Mononuclear cell (primary cell): ENCODE results near the gene PSMA5. TPM values are rescaled to one million over a fixed set of nuclear protein-coding genes. Genes with fewer than 3 reads are reported as not detected.
"Not testable (repeated sequence)": the region's sequence is repeated elsewhere in the genome, so short reads cannot be mapped to it uniquely, and the experiment has no call there.

Experiments used
- H3K27me3 ChIP-seq: 2 replicates; pipeline ENCODE4 v1.6.0; 2011; ENCODE audit warnings: low read length, control low read depth; ENCODE audit not compliant: insufficient read depth
- H3K4me1 ChIP-seq: 2 replicates; pipeline ENCODE4 v1.5.1; 2011; ENCODE audit warnings: mild to moderate bottlenecking, low read length, control low read depth; ENCODE audit not compliant: insufficient read depth
- H3K4me3 ChIP-seq: 2 replicates; pipeline ENCODE4 v1.5.1; 2011; ENCODE audit warnings: mild to moderate bottlenecking, low read length, moderate library complexity
- H3K9me3 ChIP-seq: 2 replicates; pipeline ENCODE4 v1.5.1; 2011; ENCODE audit warnings: low read depth, mild to moderate bottlenecking, control low read depth, low read length
- total RNA-seq: library from RNA; depleted of rRNA; stranded (reverse); fragments of >200 nt; gene quantifications from one replicate; pipeline ENCODE4 v1.2.3, GENCODE V29; 2012

PSMA5 gene
- total RNA-seq, result 30.7 TPM

DNA sequence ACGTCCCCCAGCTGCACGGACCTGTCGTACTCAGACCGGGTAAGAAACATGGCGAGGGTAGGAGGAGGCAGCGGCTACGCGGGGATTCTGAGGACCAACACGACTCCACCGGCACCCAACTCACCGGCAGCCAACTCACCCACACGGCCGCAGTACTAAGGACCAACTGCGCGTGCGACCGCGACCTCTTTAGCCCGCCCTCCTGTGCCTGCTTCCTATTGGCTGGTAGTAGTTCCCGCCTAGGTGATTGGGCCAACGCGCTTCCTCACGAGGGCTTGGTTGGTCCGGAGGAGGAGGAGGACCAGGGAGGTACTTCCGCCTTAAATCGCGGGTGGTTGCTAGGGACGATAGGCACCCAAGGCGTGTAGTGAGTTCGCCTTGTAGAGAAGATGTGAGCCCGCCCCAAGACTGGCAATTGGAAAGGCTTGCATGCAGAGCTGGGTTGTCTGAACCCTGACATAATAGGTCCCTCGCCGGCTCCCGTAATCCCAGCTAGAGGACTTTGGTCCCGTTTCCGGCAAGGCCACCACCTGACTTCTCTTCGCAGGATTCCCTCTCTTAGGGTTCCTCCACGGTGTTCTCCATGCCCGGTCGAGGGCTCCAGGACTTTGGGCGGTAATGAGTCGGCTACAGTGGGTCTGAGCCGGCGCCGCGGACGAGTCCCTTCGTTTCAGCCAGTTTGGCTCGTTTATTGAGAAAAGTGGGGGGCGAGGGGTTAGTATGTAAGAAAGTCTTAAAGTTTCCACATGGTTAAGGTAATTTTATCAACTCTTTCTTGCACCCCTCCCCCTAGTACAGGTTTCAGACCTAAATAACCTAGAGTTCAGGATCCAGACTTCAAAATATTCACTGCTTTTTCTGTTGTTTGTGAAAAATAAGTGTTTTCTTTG, at the start of gene PSMA5:
PSMA5 (minus strand) TSS at position 168 of the 890 bp plus-strand sequence; CDS start at position 50, 118 bp downstream.
- H3K4me1 ChIP-seq, result peaks cover 20% of the 10 kb centered on the region
- no peaks in the 10 kb centered on the region for H3K9me3 ChIP-seq
- H3K27me3 ChIP-seq, result no peaks in the 10 kb centered on the region
- H3K4me3 ChIP-seq, result peak within 1 kb of the TSS; percentile 69

GRCh38 chr1:109475261-109475660, 49.0 kb upstream of the PSMA5 start:
- Histone ChIP-seq H3K9me3 (no peaks in the 10 kb centered on the region), H3K4me1 (peaks cover 11% of the 10 kb centered on the region), H3K27me3 (peaks cover 43% of the 10 kb centered on the region), H3K4me3 (no peak overlapping the region)

DNA sequence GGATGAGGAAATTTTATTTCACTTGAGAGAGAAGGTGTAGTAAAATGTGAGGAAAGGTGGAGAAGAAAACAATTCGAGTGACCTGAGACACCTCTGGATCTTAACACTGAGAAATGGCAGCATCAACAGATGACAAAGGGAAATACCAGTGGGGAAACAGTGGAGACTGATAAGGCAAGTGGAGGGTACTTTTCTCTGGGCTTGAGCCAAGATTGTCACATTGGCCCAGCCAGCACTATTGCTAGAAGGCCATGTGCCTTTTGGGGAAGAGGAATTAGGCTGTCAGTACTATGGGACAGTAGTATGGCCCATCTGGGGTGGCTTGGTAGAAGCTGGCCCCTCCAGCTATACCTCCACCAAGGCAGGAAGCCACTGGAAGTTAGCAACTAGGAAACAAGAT, 48.4 kb upstream of the PSMA5 start:
- no peak overlapping the region for H3K4me3 ChIP-seq
- H3K9me3 ChIP-seq, result no peaks in the 10 kb centered on the region
- peaks cover 11% of the 10 kb centered on the region for H3K4me1 ChIP-seq
- H3K27me3 ChIP-seq, result peaks cover 47% of the 10 kb centered on the region

- H3K4me3 ChIP-seq, H3K9me3 ChIP-seq, H3K4me1 ChIP-seq: not testable (repeated sequence)
- peaks cover 57% of the 10 kb centered on the region for H3K27me3 ChIP-seq
These were observed 47.2 kb upstream of the PSMA5 start for GRCh38 chr1:109473284-109474057.

GRCh38 chr1:109472779-109473178, 46.5 kb upstream of the PSMA5 start:
- Histone ChIP-seq H3K4me3 (no peak overlapping the region), H3K27me3 (peaks cover 62% of the 10 kb centered on the region), H3K4me1 (peaks cover 3% of the 10 kb centered on the region), H3K9me3 (no peaks in the 10 kb centered on the region)

DNA sequence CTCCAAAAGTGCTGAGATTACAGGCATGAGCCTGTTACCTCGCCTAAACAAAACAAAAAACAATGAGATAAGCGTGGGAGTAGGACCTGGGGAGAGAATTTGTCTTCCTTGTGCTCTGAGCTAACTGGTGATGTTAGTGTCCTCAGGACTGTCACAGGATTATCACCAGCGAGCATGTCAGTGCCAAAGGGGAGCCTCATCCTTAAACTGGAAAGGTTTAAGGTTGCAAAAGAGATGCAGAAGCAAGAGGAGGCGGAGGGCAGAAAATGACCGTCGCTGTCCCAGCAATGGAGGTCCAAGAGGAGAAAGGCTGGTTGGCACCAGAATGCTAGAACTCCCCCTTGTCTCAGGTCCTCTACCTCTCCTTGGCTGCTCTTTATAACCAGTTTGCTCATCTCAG, 44.0 kb upstream of the PSMA5 start:
- peaks cover 14% of the 10 kb centered on the region for H3K4me1 ChIP-seq
- H3K4me3 ChIP-seq, result no peak overlapping the region
- no peaks in the 10 kb centered on the region for H3K9me3 ChIP-seq
- peaks cover 75% of the 10 kb centered on the region for H3K27me3 ChIP-seq

DNA sequence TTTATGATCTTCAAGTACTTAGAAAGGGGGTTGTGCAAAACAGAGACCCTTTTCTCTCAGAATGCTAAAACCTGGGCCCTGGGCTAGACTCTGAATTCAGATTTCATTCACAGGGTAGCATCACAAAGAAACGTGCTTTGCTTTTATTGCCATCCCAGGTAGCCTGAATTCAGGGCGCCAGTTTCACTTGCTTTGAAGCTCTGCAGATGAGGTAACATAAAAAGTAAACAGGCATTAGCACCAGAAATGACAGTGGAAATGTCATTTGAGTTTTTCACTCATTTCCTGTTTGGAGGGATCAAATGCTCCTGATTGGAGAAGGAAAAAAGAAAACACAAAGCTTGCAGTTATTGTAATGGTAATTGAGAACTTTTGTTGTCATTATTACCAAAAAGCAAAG, 42.7 kb upstream of the PSMA5 start:
- H3K9me3 ChIP-seq, result no peaks in the 10 kb centered on the region
- H3K4me3 ChIP-seq, result no peak overlapping the region
- peaks cover 14% of the 10 kb centered on the region for H3K4me1 ChIP-seq
- peaks cover 89% of the 10 kb centered on the region for H3K27me3 ChIP-seq

DNA sequence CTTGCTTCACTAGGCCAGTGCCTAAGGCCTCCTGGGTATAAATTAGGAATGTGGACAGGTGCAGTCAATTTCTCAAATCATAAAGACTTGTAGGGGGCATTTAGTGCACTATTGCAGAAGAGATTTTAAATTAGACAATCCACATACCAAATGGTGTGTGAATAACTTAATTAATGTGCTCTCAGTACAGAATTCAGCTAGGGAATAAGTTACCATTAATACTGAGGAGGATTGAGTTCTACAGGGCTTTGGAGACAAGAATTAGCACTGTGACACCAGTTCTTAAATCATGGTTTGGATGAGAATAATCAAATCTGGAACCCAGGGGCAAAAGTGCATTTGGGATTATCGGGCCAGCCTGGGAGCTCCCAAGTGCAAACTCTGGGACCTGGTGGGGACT, 41.8 kb upstream of the PSMA5 start:
- Histone ChIP-seq H3K9me3 (no peaks in the 10 kb centered on the region), H3K4me3 (no peak overlapping the region), H3K27me3 (peaks cover 91% of the 10 kb centered on the region), H3K4me1 (peaks cover 14% of the 10 kb centered on the region)

GRCh38 chr1:109467301-109467777, 41.1 kb upstream of the PSMA5 start:
- H3K4me3 ChIP-seq, result no peak overlapping the region
- H3K27me3 ChIP-seq, result peaks cover 90% of the 10 kb centered on the region
- H3K9me3 ChIP-seq, result no peaks in the 10 kb centered on the region
- peaks cover 14% of the 10 kb centered on the region for H3K4me1 ChIP-seq

- Histone ChIP-seq H3K27me3 (peaks cover 90% of the 10 kb centered on the region), H3K9me3 (no peaks in the 10 kb centered on the region), H3K4me1 (peaks cover 14% of the 10 kb centered on the region), H3K4me3 (peak within 1 kb of the TSS; percentile 26)
These were observed 40.4 kb upstream of the PSMA5 start, which contains the start of gene SYPL2 for GRCh38 chr1:109466452-109467300. SYPL2 (plus strand) TSS chr1:109466546; CDS start chr1:109466844, 298 bp downstream.

GRCh38 chr1:109466125-109466451, 39.8 kb upstream of the PSMA5 start:
- H3K27me3 ChIP-seq, result peaks cover 86% of the 10 kb centered on the region
- H3K4me3 ChIP-seq, result no peak overlapping the region
- H3K4me1 ChIP-seq, result peaks cover 14% of the 10 kb centered on the region
- no peaks in the 10 kb centered on the region for H3K9me3 ChIP-seq

GRCh38 chr1:109457819-109458218, 31.6 kb upstream of the PSMA5 start:
- Histone ChIP-seq H3K27me3 (peaks cover 30% of the 10 kb centered on the region), H3K4me1 (no peaks in the 10 kb centered on the region), H3K9me3 (peaks cover 18% of the 10 kb centered on the region), H3K4me3 (no peak overlapping the region)

DNA sequence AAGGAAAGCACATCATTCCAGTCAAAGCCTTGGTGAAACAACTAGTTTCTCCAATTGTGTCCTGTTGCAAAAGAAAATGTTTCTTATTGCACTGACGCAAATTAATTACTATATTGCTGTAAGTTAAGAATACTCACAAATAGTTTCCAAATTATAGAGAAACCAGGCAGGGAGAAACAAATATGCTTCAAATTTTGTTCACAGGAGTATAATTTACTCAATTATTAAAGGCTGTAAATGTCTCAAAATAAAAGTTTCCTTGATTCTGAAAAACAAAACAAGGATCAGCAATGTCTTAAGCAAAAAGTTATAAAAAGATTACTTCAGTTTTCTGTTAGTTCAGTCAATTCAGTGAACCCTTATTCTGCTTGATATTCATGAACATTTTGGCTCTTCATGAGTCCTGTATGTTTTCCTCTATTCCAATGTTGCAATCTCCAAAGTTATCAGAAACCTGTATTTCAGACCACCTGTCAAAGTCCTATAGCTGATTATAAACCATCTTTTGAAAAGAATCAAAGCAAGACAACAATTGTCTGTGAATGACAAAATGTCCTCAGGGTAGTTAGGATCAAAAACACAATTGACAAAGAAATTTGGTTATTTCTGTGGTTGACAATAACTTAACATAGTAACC, 28.4 kb upstream of the PSMA5 start:
- Histone ChIP-seq H3K27me3 (peaks cover 24% of the 10 kb centered on the region), H3K9me3 (peaks cover 18% of the 10 kb centered on the region), H3K4me3 (no peak overlapping the region), H3K4me1 (no peaks in the 10 kb centered on the region)

GRCh38 chr1:109447524-109447923, 21.3 kb upstream of the PSMA5 start:
- Histone ChIP-seq H3K4me1 (no peaks in the 10 kb centered on the region), H3K27me3 (peaks cover 46% of the 10 kb centered on the region), H3K4me3 (no peak overlapping the region), H3K9me3 (no peaks in the 10 kb centered on the region)
